SU-DHL-6 (cell line): ENCODE results near the gene CREBBP.

Source experiments
- H2AFZ ChIP-seq: fragments of 200-600 bp; sonication (generic); 2 replicates; pipeline ENCODE4 v1.6.1; 2014; ENCODE audit warnings: low read depth, mild to moderate bottlenecking, moderate library complexity, mixed read lengths, antibody characterized with exemption, low read length; ENCODE audit not compliant: severe bottlenecking
- H3F3A ChIP-seq: fragments of 200-600 bp; shearing (Covaris generic); 2 replicates; pipeline ENCODE4 v1.6.0; 2016; ENCODE audit warnings: antibody characterized with exemption, mild to moderate bottlenecking; ENCODE audit not compliant: insufficient read depth
- H3K27ac ChIP-seq: fragments of 200-600 bp; sonication (generic); 2 replicates; pipeline ENCODE4 v1.5.1; 2016; ENCODE audit warnings: low read depth, mild to moderate bottlenecking, low read length, moderate library complexity, mixed read lengths
- H3K27me3 ChIP-seq: fragments of 200-600 bp; sonication (generic), shearing (Covaris generic); 2 replicates; pipeline ENCODE4 v1.6.0; 2014; ENCODE audit warnings: mild to moderate bottlenecking, low read length
- H3K36me3 ChIP-seq: fragments of 200-600 bp; sonication (generic); 2 replicates; pipeline ENCODE4 v1.6.1; 2014; ENCODE audit warnings: mild to moderate bottlenecking, low read length, mixed read lengths
- H3K4me2 ChIP-seq: fragments of 300-600, 200-600 bp; shearing (Covaris generic), sonication (generic); 2 replicates; pipeline ENCODE4 v1.6.0; 2014; ENCODE audit warnings: low read length, low read depth, mild to moderate bottlenecking; ENCODE audit not compliant: poor library complexity, severe bottlenecking
- H3K4me3 ChIP-seq: fragments of 200-600 bp; sonication (generic); 2 replicates; pipeline ENCODE4 v1.5.1; 2014; ENCODE audit warnings: antibody characterized with exemption, low read length, mild to moderate bottlenecking, mixed read lengths; ENCODE audit not compliant: insufficient read depth, poor library complexity, severe bottlenecking
- H3K79me2 ChIP-seq: fragments of 200-600 bp; sonication (generic); 2 replicates; pipeline ENCODE4 v1.6.1; 2014; ENCODE audit warnings: mild to moderate bottlenecking, low read length, moderate library complexity; ENCODE audit not compliant: insufficient read depth
- H3K9ac ChIP-seq: fragments of 200-600 bp; sonication (generic); 2 replicates; pipeline ENCODE4 v1.7.0; 2014; ENCODE audit warnings: mild to moderate bottlenecking, low read length
- H3K9me2 ChIP-seq: fragments of 200-600 bp; sonication (generic); replicated peaks from 2 replicates; pipeline ENCODE4 v1.6.1; 2014; ENCODE audit warnings: low read length; ENCODE audit not compliant: insufficient read depth
- H3K9me3 ChIP-seq: fragments of 200-600 bp; sonication (generic); 2 replicates; pipeline ENCODE4 v1.6.1; 2014; ENCODE audit warnings: low read length, mixed read lengths; ENCODE audit not compliant: insufficient read depth
- H4K20me1 ChIP-seq: fragments of 200-600 bp; sonication (generic); 2 replicates; pipeline ENCODE4 v1.6.1; 2014; ENCODE audit warnings: low read depth, mild to moderate bottlenecking, antibody characterized with exemption, low read length, moderate library complexity, mixed read lengths
- EZH2phosphoT487 ChIP-seq: fragments of 200-600 bp; sonication (generic), shearing (Covaris generic); conservative IDR thresholded peaks from 2 replicates; pipeline ENCODE4 v1.6.1; 2018; ENCODE audit warnings: mild to moderate bottlenecking, antibody characterized with exemption, low read length, moderate library complexity, mixed read lengths
- TF ChIP-seq, protein P1 (sequence below): fragments of 200-600 bp; sonication (generic); IDR thresholded peaks from one replicate; pipeline ENCODE4 v1.5.1; 2017; ENCODE audit warnings: antibody characterized with exemption, mild to moderate bottlenecking, low read length, moderate library complexity; ENCODE audit not compliant: insufficient read depth, poor library complexity, severe bottlenecking

CREBBP gene

DNA sequence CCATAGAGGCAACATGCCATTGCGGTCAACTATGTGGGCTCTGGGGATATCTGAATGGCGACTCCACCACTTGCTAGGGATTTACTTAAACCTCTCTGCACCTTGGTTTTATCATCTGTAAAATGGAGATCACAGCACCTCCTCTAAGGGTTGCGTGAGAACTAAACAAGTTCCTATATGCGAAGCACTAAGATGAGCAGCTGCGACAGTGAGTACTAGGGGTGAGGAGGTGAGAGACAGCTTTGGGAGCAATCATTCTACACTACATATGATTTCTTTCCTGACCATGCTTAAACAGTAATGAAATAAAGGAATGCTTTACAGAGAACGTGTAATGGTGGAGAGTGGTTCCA is 61.4 kb downstream of the CREBBP start:
- TF ChIP-seq, protein P1, sequence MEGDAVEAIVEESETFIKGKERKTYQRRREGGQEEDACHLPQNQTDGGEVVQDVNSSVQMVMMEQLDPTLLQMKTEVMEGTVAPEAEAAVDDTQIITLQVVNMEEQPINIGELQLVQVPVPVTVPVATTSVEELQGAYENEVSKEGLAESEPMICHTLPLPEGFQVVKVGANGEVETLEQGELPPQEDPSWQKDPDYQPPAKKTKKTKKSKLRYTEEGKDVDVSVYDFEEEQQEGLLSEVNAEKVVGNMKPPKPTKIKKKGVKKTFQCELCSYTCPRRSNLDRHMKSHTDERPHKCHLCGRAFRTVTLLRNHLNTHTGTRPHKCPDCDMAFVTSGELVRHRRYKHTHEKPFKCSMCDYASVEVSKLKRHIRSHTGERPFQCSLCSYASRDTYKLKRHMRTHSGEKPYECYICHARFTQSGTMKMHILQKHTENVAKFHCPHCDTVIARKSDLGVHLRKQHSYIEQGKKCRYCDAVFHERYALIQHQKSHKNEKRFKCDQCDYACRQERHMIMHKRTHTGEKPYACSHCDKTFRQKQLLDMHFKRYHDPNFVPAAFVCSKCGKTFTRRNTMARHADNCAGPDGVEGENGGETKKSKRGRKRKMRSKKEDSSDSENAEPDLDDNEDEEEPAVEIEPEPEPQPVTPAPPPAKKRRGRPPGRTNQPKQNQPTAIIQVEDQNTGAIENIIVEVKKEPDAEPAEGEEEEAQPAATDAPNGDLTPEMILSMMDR, result no peak
- no peak for TF ChIP-seq EZH2phosphoT487
- Histone ChIP-seq H3K9me2 (no peaks in the 10 kb centered on the region), H3K27ac (peak overlapping the region; percentile 66), H2AFZ (no peak overlapping the region), H3F3A (peaks cover 15% of the 10 kb centered on the region; the same call in 1 of the 2 replicates), H3K9ac (no peak overlapping the region), H3K4me3 (no peak overlapping the region), H3K9me3 (no peaks in the 10 kb centered on the region), H3K79me2 (peaks cover 99% of the 10 kb centered on the region), H3K36me3 (no peaks in the 10 kb centered on the region), H3K27me3 (no peaks in the 10 kb centered on the region), H4K20me1 (0 out of 2 replicates have a peak, but pooled peaks cover 3% of the 10 kb centered on the region), H3K4me2 (peak overlapping the region; percentile 38)

DNA sequence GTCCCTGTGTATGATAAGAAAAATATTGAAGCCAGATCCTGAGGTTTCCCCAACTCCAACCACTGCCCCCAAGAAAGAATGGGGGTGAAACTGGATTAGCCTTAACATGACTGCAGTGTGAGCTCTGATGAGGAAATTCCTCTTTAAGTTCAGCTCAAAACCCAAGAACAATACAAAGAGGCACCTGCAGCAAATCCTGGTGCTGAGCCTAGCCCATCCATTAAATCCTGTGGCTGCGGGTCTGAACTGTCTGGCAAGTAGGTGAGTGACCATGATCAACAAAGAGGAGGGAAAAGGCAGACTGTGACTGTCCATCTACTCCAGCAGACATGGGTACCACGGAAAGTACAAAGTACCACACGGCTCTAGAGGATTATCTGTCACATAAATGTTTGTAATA is 64.2 kb downstream of the CREBBP start:
- Histone ChIP-seq H3K36me3 (no peaks in the 10 kb centered on the region), H4K20me1 (0 out of 2 replicates have a peak, but pooled peaks cover 3% of the 10 kb centered on the region), H3F3A (peaks cover 15% of the 10 kb centered on the region; the same call in 1 of the 2 replicates), H3K9me3 (no peaks in the 10 kb centered on the region), H2AFZ (no peak overlapping the region), H3K4me3 (no peak overlapping the region), H3K27ac (no peak overlapping the region), H3K27me3 (no peaks in the 10 kb centered on the region), H3K4me2 (no peak overlapping the region), H3K9ac (no peak overlapping the region), H3K9me2 (no peaks in the 10 kb centered on the region), H3K79me2 (peaks cover 98% of the 10 kb centered on the region)
- no peak for TF ChIP-seq EZH2phosphoT487
- TF ChIP-seq, protein P1, result no peak

DNA sequence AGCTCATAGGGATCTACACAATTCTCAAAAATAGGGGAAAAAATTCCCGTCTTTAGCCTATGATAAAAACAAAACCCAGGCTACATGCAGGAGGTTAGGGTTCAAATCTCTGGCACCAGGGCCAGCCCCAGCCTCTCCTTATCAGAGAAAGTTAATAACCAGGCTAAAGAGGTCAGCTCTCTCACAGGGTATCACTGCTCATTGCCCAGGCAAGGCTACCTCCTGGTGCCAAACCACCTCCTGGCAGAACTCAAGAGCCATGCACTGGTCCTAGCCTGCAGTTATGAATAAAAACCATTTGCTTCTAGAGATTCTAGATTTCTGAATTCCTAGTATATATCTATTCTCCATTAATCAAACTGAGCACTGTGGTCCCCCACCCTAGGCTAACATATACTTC is 65.8 kb downstream of the CREBBP start:
- no peaks in the 10 kb centered on the region for H3K9me2 ChIP-seq
- H3K27ac ChIP-seq, result no peak overlapping the region
- H2AFZ ChIP-seq, result no peak overlapping the region
- TF ChIP-seq, protein P1, result no peak
- no peak for TF ChIP-seq EZH2phosphoT487
- H3K36me3 ChIP-seq, result no peaks in the 10 kb centered on the region
- H3K27me3 ChIP-seq, result no peaks in the 10 kb centered on the region
- H3K4me2 ChIP-seq, result no peak overlapping the region
- H4K20me1 ChIP-seq, result 0 out of 2 replicates have a peak, but pooled peaks cover 3% of the 10 kb centered on the region
- H3K9me3 ChIP-seq, result no peaks in the 10 kb centered on the region
- no peak overlapping the region for H3K9ac ChIP-seq
- H3K79me2 ChIP-seq, result peaks cover 97% of the 10 kb centered on the region
- H3F3A ChIP-seq, result peaks cover 15% of the 10 kb centered on the region; the same call in 1 of the 2 replicates
- H3K4me3 ChIP-seq, result no peak overlapping the region
